WI38 (cell line): Measurements from ENCODE around the gene TBC1D13.

Experiments
- H3K4me3 ChIP-seq: 2 replicates; pipeline ENCODE4 v1.5.1; 2011; ENCODE audit warnings: low read depth, mild to moderate bottlenecking, control low read depth, low read length
- TF ChIP-seq, protein P1 (sequence below): IDR thresholded peaks from 2 replicates; pipeline ENCODE4 v1.5.1; 2012; ENCODE audit warnings: low read depth, mild to moderate bottlenecking, control low read depth, low read length

TBC1D13 gene

DNA sequence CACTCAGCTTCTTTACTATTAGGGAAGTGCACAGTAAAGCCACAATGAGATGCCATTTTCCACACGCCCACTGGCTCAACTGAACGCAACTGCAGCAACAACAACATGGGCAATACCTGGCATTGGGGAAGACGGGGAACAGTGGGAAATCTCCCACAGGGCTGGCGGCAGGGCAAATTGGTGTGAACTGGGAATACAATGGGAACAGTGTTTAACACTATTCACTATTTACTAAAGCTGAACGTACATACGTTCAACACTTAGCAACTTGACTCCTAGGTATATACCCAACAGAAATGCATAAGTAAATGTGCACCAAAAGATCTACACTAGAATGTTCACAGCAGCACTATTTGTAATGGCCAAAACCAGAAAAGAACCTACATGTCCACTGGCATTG is 29.5 kb upstream of the TBC1D13 start:
- H3K4me3 ChIP-seq = no peak overlapping the region
- TF ChIP-seq, protein P1, sequence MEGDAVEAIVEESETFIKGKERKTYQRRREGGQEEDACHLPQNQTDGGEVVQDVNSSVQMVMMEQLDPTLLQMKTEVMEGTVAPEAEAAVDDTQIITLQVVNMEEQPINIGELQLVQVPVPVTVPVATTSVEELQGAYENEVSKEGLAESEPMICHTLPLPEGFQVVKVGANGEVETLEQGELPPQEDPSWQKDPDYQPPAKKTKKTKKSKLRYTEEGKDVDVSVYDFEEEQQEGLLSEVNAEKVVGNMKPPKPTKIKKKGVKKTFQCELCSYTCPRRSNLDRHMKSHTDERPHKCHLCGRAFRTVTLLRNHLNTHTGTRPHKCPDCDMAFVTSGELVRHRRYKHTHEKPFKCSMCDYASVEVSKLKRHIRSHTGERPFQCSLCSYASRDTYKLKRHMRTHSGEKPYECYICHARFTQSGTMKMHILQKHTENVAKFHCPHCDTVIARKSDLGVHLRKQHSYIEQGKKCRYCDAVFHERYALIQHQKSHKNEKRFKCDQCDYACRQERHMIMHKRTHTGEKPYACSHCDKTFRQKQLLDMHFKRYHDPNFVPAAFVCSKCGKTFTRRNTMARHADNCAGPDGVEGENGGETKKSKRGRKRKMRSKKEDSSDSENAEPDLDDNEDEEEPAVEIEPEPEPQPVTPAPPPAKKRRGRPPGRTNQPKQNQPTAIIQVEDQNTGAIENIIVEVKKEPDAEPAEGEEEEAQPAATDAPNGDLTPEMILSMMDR = no peak

DNA sequence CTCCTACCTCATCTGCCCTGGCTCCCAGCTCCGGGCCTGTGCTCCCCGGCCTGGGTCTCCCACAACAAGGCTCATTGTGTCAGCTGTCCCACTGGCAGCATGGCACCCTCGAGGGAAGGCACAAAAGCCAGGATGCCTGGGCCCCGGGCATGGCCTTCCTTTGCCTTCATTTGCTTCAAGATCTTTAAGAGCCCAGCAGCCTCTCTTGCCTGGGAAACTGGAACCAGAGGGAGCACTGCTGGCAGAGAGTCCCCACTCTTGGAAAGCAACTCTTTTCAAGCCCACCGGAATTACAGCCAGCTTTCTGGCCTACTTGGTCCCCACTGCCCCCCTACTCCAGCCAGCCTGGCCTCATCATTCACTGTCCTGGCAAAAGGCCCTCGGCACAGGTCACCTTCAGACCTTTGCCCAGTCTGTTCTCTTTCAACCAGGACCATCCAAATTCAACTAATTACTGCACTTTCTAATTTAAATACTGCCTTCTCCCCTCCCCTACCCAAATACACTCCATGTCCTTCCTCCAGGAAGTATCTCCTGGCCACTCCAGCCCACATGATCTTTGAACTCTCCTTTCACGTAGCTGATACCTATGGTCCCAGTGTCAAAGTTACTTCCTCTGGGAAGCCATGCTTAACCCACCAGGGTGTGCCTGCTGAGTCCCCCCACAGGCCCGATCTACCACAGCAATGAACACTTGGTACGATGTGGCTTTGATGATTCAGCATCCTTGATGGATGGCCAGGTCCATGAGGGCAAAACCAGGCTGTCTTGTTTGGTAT is 24.2 kb upstream of the TBC1D13 start:
- H3K4me3 ChIP-seq = no peak overlapping the region
- TF ChIP-seq, protein P1 = no peak

DNA sequence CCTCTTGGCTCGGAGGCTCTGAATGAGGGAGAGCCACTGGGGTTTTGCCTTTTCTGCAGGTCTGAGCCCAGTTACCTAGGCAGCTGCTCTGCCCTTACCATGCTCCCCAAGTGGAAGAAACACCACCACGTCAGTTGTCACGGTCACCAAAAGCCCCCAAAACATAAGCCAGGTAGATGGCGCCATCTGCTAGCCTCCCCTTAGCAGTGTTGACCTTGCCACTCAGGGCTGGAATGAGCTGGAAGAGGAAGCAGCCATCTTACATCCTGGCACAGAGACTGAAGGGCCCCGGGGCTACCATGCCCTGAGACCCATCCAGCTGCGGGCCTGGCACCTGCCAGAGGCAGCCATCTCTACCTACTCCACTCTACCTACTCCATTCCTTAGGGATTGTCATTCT is 22.7 kb upstream of the TBC1D13 start:
- no peak overlapping the region for H3K4me3 ChIP-seq
- TF ChIP-seq, protein P1 = no peak

DNA sequence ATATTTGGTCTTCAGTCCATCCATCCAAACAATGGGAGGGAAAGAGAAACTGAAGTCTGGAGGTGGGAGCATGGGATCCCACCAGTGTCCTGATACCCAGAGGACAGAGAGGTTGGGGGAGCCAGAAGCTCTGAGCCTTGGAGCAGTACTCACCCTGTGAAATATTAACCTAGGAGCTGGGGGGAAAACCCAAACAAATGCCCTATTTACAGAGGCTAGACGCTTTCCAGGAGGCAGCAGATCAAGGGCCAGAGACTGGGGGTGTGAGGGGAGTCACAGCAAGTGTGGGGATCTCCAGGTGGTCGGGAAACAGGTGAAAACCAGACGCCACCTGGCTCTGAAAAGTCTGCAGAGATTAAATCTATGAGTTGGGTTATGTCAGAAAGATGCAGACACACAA is 21.6 kb upstream of the TBC1D13 start:
- no peak overlapping the region for H3K4me3 ChIP-seq
- TF ChIP-seq, protein P1 = no peak

DNA sequence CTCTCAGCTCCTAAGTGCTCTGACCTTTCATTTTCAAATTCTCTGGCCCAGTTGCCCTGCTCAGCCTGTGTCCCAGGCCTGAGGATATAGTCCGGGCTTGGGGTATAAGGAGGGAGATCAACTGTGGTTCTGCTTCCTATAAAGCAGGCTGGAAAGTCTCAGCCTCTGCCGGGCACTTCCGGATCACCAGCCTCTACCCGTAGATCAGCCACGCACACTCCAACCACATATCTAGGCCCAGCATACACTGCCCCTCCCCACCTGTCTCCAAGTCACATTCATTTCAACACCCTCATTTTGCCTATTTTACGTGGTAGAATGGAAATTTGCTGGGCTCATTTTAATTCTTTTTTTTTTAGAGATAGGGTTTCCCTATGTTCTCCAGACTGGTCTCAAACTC is 18.4 kb upstream of the TBC1D13 start:
- TF ChIP-seq, protein P1 = no peak
- no peak overlapping the region for H3K4me3 ChIP-seq

DNA sequence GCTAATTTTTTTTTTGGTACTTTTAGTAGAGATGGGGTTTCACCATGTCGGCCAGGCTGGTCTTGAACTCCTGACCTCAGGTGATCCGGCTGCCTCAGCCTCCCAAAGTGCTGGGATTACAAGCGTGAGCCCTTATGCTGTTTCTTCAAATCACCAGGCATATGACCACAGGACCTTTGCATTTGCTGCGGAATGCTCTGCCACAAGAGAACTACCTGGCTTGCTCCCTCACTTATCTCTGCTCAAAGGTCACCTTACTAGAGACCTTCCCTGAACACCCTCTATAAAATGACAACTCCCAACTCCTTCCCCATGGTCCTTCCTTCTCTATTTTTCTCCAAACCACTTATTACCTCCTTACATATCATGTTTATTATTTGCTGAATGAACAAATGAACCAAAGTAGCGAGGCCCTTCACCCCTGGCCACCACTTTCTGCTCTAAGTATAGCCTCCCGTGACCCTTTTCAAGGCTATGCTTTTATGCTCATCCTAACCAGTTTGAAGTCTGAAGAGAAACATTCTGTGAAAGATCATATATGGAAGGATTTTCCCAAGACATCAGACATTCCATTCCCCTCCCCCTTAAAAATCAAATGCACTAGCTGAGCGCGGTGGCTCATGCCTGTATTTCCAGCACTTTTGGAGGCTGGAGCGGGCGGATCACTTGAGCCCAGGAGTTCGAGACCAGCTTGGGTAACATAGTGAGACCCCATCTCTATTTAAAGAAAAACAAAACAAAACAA is 16.6 kb upstream of the TBC1D13 start:
- TF ChIP-seq, protein P1 = no peak
- peak overlapping the region; percentile 97 for H3K4me3 ChIP-seq

DNA sequence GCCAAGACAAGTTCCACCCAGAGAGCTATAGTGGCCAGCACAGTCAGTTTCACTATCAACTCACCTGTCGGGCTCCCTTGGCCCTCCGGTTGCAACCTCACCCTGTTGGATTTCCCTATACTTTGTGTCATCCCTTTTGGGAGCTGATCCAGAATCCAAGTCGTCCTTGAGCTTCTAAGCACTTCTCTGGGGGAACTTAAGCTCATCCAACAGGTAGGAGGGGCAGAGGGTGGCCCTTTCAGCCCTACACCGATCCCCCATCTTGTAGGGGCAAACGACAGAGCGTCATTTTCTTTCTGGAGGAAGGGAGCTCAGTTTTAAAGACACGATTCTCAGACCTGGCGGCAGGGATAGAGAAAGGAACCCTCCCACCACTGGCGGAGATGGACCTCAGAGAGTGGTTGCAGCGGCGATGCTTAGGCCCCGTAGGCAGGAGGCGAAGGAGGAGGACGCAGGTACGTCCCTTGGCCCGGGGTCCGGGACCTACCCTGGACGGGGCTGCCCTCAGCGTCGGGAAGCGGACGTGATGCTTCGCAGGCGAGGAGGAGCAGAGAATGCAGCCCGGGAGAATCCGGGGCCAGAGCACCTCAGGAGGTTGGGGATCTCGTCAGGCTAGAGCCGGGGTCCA is 15.8 kb upstream of the TBC1D13 start:
- H3K4me3 ChIP-seq = peak overlapping the region; percentile 97
- TF ChIP-seq, protein P1 = no peak
